Fibroblast of mammary gland (primary cell): ENCODE results near the gene TLL2.
A peak's percentile ranks its signal among the peaks of the same experiment; 100 is the strongest.

Source experiments
- DNase-seq: peaks from one replicate; pipeline ENCODE4 v3.0.0-alpha.2; 2010; ENCODE audit warnings: low read depth
- H3K4me3 ChIP-seq: 2 replicates; pipeline ENCODE4 v1.5.1; 2011; ENCODE audit warnings: low read depth, mild to moderate bottlenecking, low read length, moderate library complexity; ENCODE audit not compliant: control insufficient read depth
- TF ChIP-seq, protein P1 (sequence below): conservative IDR thresholded peaks from 2 replicates; pipeline ENCODE4 v1.5.1; 2011; ENCODE audit warnings: low read depth, low read length, inconsistent platforms; ENCODE audit not compliant: control insufficient read depth, insufficient read depth

Gene TLL2

DNA sequence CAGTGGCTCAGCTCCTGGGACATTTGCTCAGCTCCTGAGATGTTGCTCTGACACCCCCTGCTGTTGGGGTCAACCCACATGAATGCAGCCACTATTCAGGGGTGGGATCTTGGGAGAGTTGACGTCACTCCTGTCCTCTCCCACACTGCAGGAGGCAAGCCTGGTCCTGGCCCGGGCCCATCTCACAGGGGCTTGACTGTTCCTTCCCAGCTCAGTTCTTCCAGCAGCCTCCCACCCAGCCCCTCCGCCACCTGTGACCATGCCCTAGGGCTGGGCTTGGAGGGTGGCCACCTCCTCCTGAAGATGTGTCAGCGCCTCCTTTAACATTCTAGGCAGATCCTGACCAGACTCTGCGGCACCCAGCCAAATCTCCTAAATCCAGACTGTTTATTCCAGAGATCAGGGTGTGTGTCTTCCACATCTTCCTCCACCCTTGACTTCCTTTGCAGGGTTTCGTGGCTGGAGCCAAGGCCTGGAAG is 135.9 kb downstream of the TLL2 start:
- TF ChIP-seq, protein P1, sequence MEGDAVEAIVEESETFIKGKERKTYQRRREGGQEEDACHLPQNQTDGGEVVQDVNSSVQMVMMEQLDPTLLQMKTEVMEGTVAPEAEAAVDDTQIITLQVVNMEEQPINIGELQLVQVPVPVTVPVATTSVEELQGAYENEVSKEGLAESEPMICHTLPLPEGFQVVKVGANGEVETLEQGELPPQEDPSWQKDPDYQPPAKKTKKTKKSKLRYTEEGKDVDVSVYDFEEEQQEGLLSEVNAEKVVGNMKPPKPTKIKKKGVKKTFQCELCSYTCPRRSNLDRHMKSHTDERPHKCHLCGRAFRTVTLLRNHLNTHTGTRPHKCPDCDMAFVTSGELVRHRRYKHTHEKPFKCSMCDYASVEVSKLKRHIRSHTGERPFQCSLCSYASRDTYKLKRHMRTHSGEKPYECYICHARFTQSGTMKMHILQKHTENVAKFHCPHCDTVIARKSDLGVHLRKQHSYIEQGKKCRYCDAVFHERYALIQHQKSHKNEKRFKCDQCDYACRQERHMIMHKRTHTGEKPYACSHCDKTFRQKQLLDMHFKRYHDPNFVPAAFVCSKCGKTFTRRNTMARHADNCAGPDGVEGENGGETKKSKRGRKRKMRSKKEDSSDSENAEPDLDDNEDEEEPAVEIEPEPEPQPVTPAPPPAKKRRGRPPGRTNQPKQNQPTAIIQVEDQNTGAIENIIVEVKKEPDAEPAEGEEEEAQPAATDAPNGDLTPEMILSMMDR = no peak
- no peak overlapping the region for H3K4me3 ChIP-seq
- peak; percentile 39 for DNase-seq

DNA sequence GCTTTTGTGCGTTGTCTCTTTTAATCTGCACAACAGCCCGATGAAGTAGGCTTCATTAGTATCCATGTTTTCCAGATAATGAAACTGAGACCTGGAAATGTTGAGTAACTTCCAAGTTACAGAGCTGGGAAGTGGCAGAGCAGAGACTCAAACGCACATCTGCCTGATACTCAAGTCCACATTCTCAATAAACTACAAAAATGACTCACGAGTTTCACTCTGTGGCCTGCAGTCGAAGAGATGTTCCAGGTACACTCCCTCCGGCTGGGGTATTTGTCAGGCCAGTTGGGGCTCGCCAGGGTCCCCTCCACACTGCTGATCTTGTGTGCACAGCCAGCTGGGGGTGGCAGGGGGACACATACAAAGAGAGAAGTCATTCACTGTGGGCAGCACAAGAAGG is 137.2 kb downstream of the TLL2 start:
- DNase-seq = no peak
- H3K4me3 ChIP-seq = no peak overlapping the region
- TF ChIP-seq, protein P1 = no peak

DNA sequence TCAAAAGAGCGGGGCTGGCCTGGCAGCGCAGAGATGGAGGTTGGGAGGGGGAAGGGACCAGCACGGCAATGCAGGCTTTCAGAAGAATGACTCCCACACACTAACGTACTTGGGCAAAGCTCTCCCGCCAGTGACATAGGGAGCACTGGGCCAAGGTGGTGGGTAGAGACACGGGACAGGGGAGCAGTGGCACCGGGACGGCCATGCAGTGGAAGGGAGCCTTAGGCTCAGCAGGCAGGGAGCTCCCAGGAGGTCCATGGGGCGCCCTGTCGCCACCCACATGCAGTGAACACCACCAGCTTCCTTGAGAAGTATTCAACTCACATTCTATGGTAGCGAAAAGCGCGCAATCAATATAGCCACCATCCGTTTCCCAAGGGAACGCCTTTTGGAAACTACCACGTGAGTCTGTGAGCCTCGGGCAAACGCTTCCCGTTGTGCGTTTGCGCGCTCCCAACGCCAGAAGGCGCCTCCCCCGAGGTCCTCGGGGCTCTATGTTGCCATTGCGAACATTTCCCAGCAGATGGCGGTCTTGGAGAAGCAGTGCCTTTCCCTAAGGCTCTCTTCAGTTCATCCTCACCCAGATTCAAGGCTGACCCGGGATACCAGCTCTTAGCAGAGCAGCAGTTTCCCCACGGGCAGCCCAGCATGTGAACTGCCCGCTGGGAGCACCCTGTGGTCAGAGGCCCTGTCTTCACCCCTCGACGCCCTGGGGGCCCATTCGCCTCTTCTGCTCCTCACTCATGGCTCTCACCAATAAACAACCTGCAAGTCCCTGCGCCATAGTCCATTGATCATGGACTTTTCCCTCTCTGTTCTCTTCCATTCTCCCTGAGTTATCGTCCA is 138.5 kb downstream of the TLL2 start:
- peak overlapping the region; percentile 40 for H3K4me3 ChIP-seq
- TF ChIP-seq, protein P1 = peak; percentile 99
- peak; percentile 83 for DNase-seq

GRCh38 chr10:96374639-96374984 is 139.1 kb downstream of the TLL2 start:
- DNase-seq = no peak
- no peak overlapping the region for H3K4me3 ChIP-seq
- TF ChIP-seq, protein P1 = no peak

DNA sequence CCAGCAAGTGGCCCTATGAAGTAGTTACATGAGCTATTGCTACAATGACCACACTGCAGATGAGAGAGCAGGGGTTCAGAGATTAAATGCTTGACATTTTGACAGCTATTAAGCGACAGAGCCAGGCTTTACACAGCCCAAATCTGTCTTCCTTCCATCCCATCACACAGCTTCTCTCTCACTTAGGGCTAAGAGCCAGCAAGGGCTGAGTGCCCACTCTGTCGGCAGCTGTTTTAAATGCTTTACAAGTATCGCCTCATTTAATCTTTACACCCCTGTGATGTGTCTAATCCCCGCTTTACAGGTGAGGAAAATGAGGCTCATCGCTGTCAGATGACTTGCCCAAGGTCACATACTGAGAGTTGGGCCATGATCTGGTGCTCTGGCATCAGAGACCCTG is 139.7 kb downstream of the TLL2 start:
- no peak overlapping the region for H3K4me3 ChIP-seq
- DNase-seq = no peak

GRCh38 chr10:96371356-96371755 is 142.4 kb downstream of the TLL2 start:
- TF ChIP-seq, protein P1 = no peak
- DNase-seq = no peak
- H3K4me3 ChIP-seq = no peak overlapping the region

More for the DNA sequence above, 139.7 kb downstream of the TLL2 start:
- TF ChIP-seq, protein P1 = no peak

GRCh38 chr10:96370584-96371157 is 143.1 kb downstream of the TLL2 start:
- TF ChIP-seq, protein P1 = peak; percentile 80
- DNase-seq = peak; percentile 41
- no peak overlapping the region for H3K4me3 ChIP-seq
